ENCODE results near the gene UBAC2.

DNA sequence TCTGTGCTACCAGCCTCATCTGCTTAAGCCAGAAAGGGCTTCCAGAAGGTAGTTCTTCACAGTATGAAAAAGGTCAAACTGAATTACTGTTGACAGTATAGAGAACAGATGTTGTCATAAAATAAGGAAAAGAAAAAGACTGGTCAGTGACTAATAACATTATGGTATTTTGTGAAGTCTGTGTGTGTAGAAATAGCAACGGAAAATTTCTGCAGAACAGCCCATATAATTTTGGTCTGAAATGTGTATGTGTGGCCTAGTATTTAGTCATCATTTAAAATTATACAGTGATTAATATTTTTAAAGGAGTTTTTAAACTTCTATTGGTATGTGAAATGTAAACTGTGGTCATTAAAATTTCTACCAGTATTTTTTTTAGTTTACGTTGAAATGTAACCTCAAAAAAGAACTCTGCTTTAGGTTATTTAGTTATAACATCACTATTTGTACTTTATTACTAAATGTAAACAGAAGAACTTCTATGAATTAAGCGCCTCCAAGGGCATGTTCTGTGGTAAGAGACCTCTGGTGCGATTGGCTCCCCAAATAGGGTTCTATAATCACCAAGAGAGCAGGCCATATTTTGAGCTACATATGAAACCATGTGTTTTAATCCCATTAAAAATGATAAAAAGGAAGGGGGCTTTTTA, 109.9 kb downstream of the UBAC2 start:
- TF ChIP-seq, protein P1, sequence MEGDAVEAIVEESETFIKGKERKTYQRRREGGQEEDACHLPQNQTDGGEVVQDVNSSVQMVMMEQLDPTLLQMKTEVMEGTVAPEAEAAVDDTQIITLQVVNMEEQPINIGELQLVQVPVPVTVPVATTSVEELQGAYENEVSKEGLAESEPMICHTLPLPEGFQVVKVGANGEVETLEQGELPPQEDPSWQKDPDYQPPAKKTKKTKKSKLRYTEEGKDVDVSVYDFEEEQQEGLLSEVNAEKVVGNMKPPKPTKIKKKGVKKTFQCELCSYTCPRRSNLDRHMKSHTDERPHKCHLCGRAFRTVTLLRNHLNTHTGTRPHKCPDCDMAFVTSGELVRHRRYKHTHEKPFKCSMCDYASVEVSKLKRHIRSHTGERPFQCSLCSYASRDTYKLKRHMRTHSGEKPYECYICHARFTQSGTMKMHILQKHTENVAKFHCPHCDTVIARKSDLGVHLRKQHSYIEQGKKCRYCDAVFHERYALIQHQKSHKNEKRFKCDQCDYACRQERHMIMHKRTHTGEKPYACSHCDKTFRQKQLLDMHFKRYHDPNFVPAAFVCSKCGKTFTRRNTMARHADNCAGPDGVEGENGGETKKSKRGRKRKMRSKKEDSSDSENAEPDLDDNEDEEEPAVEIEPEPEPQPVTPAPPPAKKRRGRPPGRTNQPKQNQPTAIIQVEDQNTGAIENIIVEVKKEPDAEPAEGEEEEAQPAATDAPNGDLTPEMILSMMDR (conservative IDR thresholded peaks at IDR 0.05; ENCODE audit: low read depth, low read length) = no peak
- no peak for TF ChIP-seq EZH2 (IDR thresholded peaks at IDR 0.05; ENCODE audit: borderline replicate concordance, low read depth, low read length, poor library complexity, severe bottlenecking)
